ENCODE results near the gene NPAS2.

Gene NPAS2

DNA sequence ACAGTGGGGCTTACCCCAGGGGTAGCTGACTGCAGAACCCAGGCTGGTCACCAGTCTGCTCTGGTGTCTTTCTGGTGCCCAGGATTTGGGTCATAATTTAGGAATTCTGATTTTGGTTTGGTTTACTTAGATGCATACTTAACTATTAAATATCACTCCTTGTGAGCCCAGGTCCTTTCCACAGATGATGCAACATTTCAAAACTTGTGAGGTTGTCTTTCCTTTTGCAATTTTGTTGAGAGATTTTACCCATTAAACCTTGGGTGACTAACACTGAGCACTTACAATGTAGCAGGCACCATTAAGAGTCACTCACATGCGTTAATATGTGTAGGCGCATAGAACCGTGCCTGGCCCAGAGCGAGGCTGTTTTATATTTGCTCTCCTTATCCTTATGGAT, 120.3 kb downstream of the NPAS2 start:
- no peak for DNase-seq (ENCODE audit: low read depth)

DNA sequence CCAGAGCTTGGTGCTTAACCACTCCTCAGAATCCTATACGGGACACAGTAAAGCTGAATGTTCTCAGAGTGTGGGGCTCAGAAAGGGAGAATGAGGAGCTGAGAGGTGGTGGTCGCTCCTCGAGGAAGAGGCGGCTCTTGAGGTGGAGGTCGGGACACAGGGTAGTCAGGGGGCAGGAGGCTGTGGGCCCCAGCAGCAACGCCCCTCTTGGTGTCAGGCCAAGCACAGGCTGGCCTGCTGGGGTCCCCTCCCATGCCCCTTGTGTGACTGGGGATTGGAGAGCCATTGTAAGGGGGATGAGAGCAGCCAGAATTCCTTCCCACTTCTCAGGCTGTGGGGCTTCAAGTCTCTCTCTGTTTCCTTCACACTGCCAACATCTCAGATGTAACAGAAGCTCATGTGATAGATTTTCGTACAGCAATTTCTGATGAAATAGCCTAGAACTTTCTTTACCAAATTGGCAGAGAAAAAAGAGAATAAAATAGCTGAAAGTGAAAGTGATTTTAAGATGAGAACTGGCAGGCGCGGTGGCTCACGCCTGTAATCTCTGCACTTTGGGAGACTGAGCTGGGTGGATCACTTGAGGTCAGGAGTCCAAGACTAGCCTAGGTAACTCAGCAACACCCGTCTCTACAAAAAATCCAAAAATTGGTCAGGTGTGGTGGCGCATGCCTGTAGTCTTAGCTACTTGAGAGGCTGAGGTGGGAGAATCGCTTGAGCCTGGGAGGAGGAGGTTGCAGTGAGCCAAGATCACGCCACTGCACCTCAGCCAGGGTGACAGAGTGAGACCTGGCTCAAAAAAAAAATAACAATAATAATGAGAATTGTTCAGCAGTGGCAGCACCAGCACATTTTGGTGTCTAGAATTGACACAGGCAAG, 121.1 kb downstream of the NPAS2 start:
- DNase-seq (ENCODE audit: low read depth), result no peak

DNA sequence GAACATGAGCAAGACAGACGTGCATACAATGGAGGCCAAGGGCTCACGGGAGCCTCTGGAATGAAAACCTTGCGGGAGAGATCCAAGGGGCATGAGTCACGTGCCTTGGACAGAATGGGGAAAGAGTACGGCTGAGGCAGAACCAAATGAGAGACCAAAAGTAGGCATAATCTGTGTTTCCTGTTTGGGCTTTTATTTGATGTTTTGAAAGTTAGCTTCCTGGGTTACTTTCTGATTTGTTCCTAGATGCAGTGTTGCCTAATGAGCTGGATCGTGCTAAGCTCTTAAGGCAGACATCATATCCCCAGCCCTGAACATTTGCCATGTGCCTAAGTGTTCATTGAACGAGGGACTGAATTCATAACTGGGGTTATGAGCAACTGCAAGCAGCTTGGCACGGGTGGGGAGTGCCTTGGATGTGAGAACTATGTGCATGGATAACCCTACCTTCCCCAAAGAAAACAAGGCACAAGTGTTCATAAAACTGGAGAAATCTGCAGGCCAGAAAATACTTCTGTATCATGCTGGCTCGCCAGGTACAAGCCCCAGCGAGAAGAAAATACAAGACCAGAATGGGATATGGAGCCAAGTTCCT, 121.8 kb downstream of the NPAS2 start:
- DNase-seq (ENCODE audit: low read depth), result no peak

DNA sequence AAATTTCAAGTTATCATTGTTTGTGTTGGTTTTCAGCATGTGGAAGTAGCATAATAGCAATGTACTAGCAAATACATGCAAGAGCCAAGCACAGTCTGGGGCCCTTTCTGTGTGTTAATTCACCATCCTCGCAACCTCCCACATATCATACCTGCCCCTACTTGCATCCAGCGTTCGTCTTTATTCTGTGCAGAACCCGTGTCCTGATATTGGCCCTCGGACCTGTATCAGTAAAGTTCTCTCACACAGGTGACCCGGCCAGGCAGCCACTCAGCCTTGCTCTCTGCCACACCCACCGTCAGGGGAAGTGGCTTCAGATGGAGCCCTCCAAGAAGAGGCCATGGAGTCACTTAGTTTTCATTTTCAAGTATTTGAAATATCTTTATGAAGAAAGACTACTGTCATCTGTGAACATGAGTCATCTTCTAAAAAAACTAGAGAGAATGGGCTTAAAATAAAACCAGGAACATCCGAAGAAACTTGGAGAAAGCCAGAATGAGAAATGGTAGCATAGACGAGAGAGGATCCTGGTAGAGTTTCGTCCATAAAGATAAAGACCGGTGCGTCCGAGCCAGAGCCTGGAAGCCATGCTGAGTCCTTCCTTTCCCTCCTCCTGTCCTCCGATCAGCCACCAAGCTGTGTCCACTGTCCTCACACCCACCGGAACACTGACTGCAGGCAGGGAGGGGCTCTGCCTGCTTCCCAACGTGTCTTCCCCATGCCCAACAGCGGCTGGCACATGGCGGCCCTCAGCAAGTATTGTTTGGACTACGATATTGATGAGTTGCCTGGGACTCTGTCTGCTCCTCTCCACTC, 124.9 kb downstream of the NPAS2 start:
- no peak for DNase-seq (ENCODE audit: low read depth)

DNA sequence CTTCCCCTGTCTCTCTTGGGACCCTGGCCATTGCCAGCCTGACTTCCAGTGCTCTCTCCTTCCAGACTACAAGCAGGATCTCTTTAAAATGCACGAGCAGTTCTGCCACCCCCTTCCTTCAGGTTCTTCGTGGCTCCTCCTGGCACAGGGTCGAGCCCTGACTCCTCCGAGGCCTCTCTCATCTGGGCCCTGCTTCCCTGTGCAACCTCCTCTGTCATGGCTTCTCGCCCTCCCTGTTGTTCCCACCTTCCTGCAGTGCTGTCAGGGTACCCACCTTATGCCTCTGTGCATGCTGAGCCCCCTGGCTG, 125.4 kb downstream of the NPAS2 start:
- DNase-seq (ENCODE audit: low read depth), result no peak

DNA sequence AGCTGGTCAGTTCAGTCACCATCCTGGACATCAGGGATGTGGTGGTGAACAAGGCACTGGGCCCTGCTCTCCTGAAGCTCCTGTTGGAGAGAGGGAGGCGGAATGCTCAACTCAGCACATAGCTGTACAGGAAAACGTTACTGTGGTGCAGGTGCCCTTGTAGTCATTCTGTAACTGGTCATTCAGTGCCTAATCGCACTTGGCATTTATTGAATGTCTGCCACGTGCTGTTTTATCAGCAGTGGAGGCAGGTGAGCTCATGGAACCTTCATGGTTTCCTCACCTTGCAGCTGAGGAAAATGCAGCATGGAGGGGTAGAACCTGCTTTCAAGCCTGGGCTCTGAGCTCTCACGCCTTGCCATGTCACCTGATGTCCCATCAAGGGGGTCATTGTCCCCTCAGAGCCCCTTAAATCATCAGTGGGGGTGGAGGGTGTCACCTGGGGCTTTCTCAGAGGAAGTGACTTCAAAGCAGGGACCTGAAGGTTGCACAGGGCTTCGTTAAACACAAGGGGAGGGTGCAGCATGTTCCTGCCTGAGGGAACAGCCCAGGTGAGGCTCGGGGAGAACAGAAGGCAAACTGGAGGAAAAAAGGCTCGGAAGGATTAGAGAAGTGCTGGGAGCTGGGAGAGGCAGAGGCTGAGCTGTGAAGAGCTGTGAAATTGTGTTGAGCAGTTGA, 126.1 kb downstream of the NPAS2 start:
- DNase-seq (ENCODE audit: low read depth), result no peak

DNA sequence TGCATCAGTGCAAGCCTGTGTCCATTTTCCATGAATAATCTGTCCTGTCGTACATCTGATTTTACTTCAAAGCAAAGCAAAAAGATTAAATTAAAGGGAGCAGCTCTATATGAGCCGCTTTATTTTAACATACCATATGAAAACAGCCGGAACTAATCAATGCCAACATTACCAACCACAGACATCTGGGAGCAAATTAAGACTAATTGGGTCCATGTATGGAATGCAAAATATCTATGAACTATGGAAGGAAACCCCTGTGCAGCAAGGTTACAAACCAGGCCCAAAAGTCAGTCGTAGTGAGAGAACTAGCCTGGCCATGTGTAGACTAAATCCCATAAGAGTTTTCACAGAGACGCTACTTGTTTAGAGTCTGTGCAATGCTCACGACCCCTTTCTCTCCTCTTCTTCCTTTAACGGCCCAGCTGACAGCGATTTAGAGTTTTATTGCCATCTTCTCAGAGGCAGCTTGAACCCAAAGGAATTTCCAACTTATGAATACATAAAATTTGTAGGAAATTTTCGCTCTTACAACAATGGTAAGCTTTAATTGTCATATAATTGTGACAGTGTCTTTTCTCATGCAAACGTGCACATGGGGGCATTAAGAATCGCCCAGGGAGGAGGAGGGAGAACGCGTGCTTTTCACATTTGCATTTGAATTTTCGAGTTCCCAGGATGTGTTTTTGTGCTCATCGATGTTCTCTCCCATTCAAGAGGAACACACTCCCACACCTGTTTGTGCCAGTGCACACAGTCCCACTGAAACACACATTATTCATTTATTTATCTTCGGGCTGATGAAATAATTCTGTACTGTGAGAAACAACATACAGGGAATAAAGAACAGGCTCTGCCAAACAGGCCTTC, 129.2 kb downstream of the NPAS2 start:
- no peak for DNase-seq (ENCODE audit: low read depth)

DNA sequence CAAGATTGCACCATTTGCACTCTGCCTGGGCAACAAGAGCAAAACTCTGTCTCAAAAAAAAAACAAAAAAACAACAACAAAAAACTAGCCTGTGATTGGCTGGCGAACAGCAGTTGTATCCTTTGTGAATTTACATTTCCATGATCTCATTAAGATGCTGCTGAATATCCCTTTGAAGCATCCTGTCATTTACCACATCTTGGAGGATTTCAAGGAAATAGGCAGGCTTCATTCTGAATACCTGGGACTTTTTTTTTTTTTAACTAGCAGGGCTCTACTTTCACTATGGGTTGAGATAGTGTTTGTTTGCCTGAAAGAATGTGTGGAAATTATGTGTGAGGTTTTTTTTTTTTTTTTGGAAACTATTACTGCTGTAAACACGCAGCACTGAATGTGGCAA, 132.6 kb downstream of the NPAS2 start:
- DNase-seq (ENCODE audit: low read depth), result no peak

DNA sequence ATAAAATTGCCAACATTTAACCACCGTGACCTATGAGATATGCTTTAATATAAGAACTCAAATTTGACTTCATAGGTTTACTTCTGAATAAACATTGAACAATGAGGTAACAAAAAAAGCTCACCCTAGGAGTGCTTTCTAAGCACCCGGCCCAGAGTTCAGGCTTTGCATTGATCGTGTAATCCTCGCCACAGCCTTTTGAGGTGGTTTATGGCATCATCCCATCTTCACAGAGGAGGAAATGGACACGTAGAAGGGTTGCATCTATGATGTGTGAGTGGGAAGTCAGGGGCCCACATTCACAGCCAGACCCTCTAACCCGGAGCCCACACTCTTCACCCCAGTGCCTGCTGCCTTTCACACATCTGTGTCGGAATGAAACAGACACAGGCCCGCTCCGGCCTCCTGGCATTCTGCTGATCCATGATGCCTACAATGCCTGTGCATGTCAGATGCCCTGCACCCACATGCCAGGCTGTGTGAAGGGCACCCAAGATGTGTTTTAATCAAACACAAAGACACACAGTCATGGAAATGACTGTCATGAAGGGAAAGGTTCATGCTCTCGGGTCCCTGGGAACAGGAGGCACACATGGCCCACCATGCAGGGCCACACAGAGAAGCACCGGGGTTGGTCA, 133.6 kb downstream of the NPAS2 start:
- no peak for DNase-seq (ENCODE audit: low read depth)

DNA sequence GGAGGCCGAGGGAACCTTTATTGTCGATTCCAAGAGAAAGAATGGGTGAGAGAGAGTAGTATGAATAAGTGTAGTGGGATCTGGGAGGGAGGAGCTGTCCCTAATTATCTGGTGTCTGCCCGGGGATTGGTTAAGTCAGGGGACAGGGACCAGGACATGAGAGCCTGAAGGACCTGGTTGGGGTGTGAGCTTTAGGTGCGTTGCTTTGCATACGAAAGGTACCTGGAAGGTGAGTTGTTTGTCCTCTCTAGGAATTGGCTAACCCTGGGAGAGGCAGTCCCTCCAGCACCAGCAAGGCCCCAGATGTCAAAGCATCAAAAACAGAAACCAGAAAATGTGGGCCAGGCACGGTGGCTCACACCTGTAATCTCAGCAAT, 134.1 kb downstream of the NPAS2 start:
- no peak for DNase-seq (ENCODE audit: low read depth)

DNA sequence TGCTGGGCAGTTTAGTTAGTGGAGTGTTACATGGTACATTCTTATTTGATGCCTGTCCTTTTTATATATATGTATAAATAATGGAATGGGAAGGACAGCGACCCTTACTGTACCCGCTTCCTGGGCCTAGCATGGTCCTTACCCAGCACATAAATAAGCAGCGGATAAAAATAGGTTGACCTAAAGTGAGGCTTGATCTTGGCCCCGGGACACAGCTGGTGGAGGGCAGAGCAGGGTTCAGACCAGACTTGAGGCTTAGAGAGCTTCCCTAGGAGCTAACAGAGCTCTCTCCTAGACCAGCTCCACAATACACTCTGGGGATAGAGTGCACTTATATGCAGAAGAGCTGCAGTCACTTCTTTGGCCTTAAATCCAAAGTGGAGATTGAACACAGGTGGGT, 135.3 kb downstream of the NPAS2 start:
- no peak for DNase-seq (ENCODE audit: low read depth)

DNA sequence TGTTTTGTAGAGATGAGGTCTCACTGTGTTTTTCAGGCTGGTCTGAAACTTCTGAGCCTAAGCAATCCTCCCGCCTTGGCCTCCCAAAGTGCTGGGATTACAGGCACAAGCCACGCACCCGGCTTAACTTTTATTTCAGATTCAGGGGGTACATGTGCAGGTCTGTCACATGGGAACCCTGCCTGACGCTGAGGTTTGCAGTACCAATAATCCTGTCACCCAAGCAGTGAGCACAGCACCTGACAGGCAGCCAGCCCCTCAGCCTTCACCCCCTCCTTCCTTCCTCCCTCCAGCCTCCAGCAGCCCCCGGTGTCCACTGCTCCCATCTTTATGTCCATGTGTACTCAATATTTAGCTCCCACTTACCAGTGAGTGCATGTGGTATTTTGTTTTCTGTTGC, 136.1 kb downstream of the NPAS2 start:
- DNase-seq (ENCODE audit: low read depth), result no peak

DNA sequence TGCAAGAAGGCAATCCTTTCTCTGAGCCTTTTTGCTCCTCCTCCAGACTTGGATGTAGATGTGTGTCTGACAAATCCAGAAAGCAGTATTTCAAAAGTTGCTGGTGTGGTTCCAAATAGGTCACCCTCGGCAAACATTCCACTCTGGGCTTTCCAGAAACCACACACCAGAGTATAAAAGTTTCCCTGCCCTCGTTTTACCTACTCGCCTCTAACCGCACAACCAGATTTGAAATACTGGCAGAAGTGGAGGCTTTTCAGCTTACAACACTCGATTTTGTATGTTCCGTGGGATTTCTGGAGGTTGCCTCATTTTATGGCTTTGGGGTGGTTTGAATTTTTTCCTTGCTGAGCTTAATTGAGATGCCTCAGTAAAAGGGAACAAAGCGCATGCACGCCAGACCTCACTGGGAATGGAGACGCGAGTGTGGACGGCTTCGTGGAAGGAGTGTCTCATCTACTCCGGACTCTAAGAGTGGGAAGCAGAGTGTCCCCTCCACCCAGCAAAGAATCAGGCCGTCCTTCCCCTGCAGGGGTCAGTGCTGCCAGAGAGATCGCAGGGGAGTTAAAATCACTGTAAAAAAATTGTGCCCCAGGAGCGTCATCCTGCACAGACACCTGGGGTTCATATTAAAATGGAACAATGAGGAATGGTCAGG, 138.2 kb downstream of the NPAS2 start:
- peak; percentile 99 for DNase-seq (ENCODE audit: low read depth)

DNA sequence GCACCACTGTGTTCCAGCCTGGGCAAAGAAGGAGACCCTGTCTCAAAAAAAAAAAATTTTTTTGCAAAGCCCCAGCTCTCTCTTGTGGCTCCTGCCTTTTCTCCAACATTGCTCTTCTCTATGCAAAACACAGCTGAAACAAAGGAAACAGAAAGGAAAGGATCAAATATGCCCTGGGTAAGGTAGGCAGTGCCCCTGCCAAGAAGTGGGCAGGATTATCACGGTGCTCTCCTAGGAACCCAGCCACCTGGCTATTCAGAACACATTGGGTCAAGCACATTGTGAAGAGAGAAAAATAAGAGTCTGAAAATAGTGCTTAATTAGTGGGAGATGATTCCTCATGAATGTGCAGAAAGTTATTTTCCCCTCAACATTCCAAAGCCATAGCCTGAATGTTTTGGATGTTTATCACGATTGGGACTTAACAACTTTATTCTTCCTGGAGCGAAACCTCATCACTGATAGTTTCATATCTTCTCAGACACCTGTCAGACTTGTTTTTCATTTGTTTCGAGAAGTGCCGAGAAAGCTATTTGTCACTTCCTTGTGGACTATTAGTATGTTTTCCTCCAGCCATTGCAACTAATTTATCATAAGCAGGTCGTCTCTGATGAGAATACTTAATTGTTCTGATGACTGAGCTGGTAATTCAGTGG, 139.4 kb downstream of the NPAS2 start:
- DNase-seq (ENCODE audit: low read depth), result no peak

DNA sequence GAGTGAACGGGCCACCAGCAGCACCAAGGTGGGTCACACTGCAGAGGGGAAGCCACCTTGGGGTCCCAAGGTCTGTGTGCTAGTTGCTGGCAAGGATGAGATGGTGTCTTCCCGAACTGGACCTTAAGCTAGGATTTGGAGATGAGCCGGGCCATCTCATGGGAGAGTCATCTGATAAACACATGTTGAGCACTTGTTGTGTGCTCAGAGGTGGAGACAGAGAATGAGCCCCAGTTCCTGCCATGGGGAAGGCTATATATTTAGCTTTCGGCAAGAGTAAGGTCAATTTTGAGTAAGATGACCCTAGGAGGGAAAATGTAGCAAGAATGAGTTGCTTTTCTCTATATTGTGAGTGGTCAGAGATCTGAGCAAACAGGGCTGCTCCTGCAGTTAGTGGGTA, 140.7 kb downstream of the NPAS2 start:
- DNase-seq (ENCODE audit: low read depth), result no peak

DNA sequence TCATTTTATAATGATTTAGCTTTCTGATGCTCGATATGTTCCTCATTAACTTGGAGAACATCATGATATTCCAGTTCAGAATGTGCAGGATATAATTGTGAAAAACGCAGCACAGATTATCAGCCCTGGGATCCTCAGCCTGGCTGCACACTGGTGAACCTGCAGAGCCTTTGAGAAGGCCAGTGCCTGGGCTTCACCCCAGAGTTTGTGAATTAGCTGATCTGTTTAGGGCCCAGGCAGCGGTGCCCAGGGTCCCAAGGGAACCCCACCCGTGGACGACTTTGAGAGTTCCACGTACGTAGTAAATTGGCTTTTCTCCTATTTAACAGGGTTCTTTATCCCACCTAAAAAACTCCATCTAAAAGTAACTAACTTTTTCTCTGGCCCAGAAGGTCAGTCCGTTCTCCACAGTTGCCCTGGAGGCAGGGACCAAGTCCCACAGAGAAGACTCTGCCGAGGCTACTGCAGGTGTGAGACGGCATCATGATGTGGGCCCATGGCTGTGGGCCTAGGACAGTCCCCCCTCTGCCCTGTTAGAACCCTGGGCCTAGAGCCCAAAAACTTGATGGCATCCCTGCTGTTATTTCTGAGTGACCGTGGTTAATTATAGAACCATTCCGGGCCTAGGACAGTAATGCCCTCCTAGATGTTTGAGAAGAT, 142.6 kb downstream of the NPAS2 start:
- DNase-seq (ENCODE audit: low read depth), result no peak

DNA sequence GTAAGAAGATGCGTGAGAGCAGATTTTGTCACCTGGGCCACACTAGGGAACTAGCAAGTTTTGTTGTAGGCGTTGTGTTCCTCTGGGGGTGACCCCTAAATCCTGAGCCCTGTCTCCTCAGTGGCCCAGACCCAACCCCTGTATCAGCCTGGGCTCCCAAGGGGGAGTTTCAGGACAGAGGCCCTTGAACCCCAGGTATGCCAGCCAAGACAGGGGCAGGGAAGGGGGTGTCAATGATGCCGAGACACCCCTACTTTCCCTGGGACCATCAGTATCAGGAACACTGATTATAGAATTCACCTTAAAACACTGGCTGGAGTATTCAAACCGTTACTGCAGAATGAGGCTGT, 143.1 kb downstream of the NPAS2 start:
- no peak for DNase-seq (ENCODE audit: low read depth)

DNA sequence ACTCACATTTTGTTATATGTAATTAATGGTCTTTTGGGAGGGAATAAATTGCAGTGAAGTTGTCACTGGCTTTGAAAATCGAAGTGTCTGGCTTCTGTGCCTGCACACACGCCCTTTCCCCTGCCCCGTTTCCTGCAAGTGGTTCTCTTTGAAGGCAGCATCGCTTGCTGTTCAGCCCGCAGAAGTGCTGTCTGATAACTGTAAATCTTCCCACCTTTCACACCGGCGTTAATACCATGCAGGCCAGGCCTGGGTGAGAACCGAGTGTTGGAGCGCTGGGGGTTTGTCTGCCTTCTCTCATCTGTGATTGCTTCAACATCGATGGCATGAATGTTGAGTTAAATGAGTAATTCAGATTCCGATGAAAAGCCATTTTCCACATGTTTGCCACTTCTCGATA, 144.3 kb downstream of the NPAS2 start:
- DNase-seq (ENCODE audit: low read depth), result no peak

DNA sequence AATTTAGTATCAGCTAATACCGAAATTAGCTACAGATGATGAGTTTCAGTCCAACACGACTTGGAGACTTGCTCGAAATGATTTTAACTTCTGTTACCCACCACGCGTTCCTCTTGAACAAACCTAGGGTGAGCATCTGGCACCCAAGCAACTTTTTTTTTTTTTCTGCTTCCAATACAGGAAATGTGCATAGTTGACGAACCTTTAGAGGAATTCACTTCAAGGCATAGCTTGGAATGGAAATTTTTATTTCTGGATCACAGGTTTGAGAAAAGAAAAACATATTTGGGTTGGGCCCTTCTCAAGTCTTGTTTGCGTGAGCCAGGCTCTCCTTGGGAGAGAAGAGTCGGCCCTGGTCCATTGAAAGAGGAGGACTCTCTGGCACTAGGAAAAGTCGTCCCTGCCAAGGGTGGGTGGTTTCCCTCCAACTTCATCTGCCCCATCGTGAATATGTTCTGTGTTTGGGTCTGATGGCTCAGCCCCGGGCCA, 144.8 kb downstream of the NPAS2 start:
- no peak for DNase-seq (ENCODE audit: low read depth)
